HepG2 (cell line): ENCODE data around the gene RAB1B. TPM values are rescaled to one million over a fixed set of nuclear protein-coding genes. Genes with fewer than 3 reads are reported as not detected.

Experiments used
- FOXA3 ChIP-seq: IDR thresholded peaks from 2 replicates; pipeline ENCODE4 v1.6.1; 2016; ENCODE audit warnings: missing genetic modification reagents, missing compliant biosample characterization
- FOXP4 ChIP-seq: sonication (generic); formaldehyde crosslinking; IDR thresholded peaks from 2 replicates; pipeline ENCODE4 v1.4.0; 2020; ENCODE audit warnings: missing genetic modification reagents
- NFIB ChIP-seq: sonication (generic); formaldehyde crosslinking; IDR thresholded peaks from 2 replicates; pipeline ENCODE4 v1.9.0; 2021; ENCODE audit warnings: missing genetic modification reagents, mild to moderate bottlenecking, borderline replicate concordance
- RBFOX2 ChIP-seq: fragments of 200-400 bp; formaldehyde crosslinking; IDR thresholded peaks from 2 replicates; pipeline ENCODE4 v1.6.1; 2017; ENCODE audit warnings: low read depth, mild to moderate bottlenecking, low read length
- REST ChIP-seq, 2 experiments: IDR thresholded peaks; 2 replicates each; pipeline ENCODE4 v1.6.1; 2011 to 2012; ENCODE audit warnings: low read length in 2 of 2, borderline replicate concordance in 1 of 2, low read depth in 1 of 2, mild to moderate bottlenecking in 1 of 2, moderate library complexity in 1 of 2
- SMAD1 ChIP-seq: sonication (generic); formaldehyde crosslinking; IDR thresholded peaks from 2 replicates; pipeline ENCODE4 v1.4.0; 2020; ENCODE audit warnings: missing genetic modification reagents, low read depth, mild to moderate bottlenecking, borderline replicate concordance
- SSRP1 ChIP-seq: IDR thresholded peaks from 2 replicates; pipeline ENCODE4 v1.6.1; 2016; ENCODE audit warnings: control low read depth
- U2AF1 ChIP-seq: fragments of 200-400 bp; formaldehyde crosslinking; optimal IDR thresholded peaks from 2 replicates; pipeline ENCODE3; 2017; ENCODE audit warnings: mild to moderate bottlenecking, low read depth, low read length
- ZBTB39 ChIP-seq: sonication (generic); formaldehyde crosslinking; IDR thresholded peaks from 2 replicates; pipeline ENCODE4 v1.5.0; 2020; ENCODE audit warnings: missing genetic modification reagents
- ZNF329 ChIP-seq: sonication (generic); formaldehyde crosslinking; IDR thresholded peaks from 2 replicates; pipeline ENCODE4 v1.9.0; 2021; ENCODE audit warnings: low read depth, mild to moderate bottlenecking, missing genetic modification reagents
- ZNF451 ChIP-seq: sonication (generic); formaldehyde crosslinking; IDR thresholded peaks from 2 replicates; pipeline ENCODE4 v1.5.0; 2020; ENCODE audit warnings: mild to moderate bottlenecking, missing genetic modification reagents
- ZNF552 ChIP-seq: sonication (generic); formaldehyde crosslinking; IDR thresholded peaks from 2 replicates; pipeline ENCODE4 v1.9.0; 2022; ENCODE audit warnings: missing genetic modification reagents, mild to moderate bottlenecking, borderline replicate concordance
- ZNF674 ChIP-seq: sonication (generic); formaldehyde crosslinking; IDR thresholded peaks from 2 replicates; pipeline ENCODE4 v1.5.0; 2020; ENCODE audit warnings: low read depth, mild to moderate bottlenecking, missing genetic modification reagents
- ZNF878 ChIP-seq: sonication (generic); formaldehyde crosslinking; IDR thresholded peaks from 2 replicates; pipeline ENCODE4 v1.8.1; 2023; ENCODE audit warnings: mild to moderate bottlenecking, missing genetic modification reagents, moderate library complexity
- polyA plus RNA-seq, 8 experiments: library from polyadenylated mRNA; depleted of rRNA in 3 of 8; stranded (reverse) in 7 of 8; unstranded in 1 of 8; fragments of >200 nt; fragmentation: Illumina TruSeq in 4 of 8; extraction: Trizol in 4 of 8; gene quantifications; 2 replicates each; pipeline versions ENCODE4 v1.2.1 to v1.2.3, GENCODE V29; 2011 to 2016; ENCODE audit warnings: low read depth in 4 of 8, missing spikeins in 1 of 8, mixed read lengths in 1 of 8; ENCODE audit not compliant: insufficient read depth in 1 of 8
- total RNA-seq, 5 experiments: library from RNA; depleted of rRNA; stranded (reverse); fragments of >200 nt; fragmentation: Illumina TruSeq; extraction: Trizol; gene quantifications; 2 replicates each; pipeline ENCODE4 v1.2.3, GENCODE V29; 2016; ENCODE audit warnings: low read depth in 1 of 5
- TF ChIP-seq, protein P1 (sequence below): sonication (generic); formaldehyde crosslinking; IDR thresholded peaks from 2 replicates; pipeline ENCODE4 v1.5.0; 2020; ENCODE audit warnings: mild to moderate bottlenecking, low read depth, missing genetic modification reagents, borderline replicate concordance
- TF ChIP-seq, protein P2 (sequence below): sonication (generic); formaldehyde crosslinking; conservative IDR thresholded peaks from 2 replicates; pipeline ENCODE4 v1.8.1; 2023; ENCODE audit warnings: missing genetic modification reagents

RAB1B gene
- total and polyA plus RNA-seq, 2 of the 13 experiments (the other 11 are each of a cell fraction or from before 2014, with no cell fraction given) = 77.9 to 87.9 TPM

- TF ChIP-seq FOXP4 (0 out of 2 replicates have a peak, but pooled peaks have one; percentile 16), FOXA3 (0 out of 2 replicates have a peak, but pooled peaks have one; percentile 21), SSRP1 (CRISPR knock-in tag) (no peak; the same call in 1 of the 2 replicates), ZNF451 (no peak), SMAD1 (no peak), ZNF552 (no peak), ZNF878 (no peak), ZBTB39 (CRISPR knock-in tag) (no peak), U2AF1 (no peak), RBFOX2 (no peak), ZNF674 (no peak), REST (IDR thresholded peaks at IDR 0.05; ENCODE audit: borderline replicate concordance in 1 of 2, low read depth in 1 of 2, low read length in 2 of 2) (no peak), ZNF329 (CRISPR knock-in tag) (no peak), NFIB (CRISPR knock-in tag) (no peak)
- TF ChIP-seq, protein P1, sequence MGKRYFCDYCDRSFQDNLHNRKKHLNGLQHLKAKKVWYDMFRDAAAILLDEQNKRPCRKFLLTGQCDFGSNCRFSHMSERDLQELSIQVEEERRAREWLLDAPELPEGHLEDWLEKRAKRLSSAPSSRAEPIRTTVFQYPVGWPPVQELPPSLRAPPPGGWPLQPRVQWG (CRISPR knock-in tag) = no peak
- TF ChIP-seq, protein P2, sequence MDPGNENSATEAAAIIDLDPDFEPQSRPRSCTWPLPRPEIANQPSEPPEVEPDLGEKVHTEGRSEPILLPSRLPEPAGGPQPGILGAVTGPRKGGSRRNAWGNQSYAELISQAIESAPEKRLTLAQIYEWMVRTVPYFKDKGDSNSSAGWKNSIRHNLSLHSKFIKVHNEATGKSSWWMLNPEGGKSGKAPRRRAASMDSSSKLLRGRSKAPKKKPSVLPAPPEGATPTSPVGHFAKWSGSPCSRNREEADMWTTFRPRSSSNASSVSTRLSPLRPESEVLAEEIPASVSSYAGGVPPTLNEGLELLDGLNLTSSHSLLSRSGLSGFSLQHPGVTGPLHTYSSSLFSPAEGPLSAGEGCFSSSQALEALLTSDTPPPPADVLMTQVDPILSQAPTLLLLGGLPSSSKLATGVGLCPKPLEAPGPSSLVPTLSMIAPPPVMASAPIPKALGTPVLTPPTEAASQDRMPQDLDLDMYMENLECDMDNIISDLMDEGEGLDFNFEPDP = no peak
Observed at GRCh38 chr11:66317723-66318599, 49.5 kb downstream of the RAB1B start (continued).
